GM12874 (cell line): ENCODE measurements around the gene MACO1.

Experiments used
- TF ChIP-seq, protein P1 (sequence below): IDR thresholded peaks from 2 replicates; pipeline ENCODE4 v1.5.1; 2011; ENCODE audit warnings: low read depth, mild to moderate bottlenecking, control low read depth, low read length, moderate library complexity; ENCODE audit not compliant: insufficient read depth

The MACO1 gene

DNA sequence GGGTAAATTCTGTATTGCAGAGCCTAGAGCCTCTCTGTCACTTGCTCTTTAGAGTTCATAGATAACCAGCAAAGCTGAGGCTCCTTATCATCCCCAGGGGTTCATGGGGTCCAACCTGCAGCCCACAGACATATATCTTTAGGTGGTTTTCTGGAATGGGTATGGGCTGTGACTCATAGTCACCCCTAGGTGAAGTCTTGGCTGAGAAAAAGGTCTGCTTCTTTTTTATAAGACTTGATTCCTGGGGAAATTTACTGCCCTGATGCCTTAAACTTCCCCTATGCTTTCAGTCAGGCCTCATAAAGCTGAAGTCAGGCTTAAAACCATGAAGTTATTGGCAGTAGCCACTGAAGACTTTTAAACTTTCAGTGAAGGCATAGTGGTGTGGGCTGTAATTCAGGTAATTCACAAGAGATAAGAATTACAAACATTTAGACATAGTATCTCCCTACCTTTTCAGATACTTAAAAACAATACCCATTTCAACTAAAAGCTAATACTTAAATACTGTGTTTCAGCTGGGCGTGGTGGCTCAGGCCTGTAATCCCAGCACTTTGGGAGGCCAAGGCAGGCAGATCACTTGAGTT lies 46.8 kb downstream of the MACO1 start:
- TF ChIP-seq, protein P1, sequence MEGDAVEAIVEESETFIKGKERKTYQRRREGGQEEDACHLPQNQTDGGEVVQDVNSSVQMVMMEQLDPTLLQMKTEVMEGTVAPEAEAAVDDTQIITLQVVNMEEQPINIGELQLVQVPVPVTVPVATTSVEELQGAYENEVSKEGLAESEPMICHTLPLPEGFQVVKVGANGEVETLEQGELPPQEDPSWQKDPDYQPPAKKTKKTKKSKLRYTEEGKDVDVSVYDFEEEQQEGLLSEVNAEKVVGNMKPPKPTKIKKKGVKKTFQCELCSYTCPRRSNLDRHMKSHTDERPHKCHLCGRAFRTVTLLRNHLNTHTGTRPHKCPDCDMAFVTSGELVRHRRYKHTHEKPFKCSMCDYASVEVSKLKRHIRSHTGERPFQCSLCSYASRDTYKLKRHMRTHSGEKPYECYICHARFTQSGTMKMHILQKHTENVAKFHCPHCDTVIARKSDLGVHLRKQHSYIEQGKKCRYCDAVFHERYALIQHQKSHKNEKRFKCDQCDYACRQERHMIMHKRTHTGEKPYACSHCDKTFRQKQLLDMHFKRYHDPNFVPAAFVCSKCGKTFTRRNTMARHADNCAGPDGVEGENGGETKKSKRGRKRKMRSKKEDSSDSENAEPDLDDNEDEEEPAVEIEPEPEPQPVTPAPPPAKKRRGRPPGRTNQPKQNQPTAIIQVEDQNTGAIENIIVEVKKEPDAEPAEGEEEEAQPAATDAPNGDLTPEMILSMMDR, result no peak

DNA sequence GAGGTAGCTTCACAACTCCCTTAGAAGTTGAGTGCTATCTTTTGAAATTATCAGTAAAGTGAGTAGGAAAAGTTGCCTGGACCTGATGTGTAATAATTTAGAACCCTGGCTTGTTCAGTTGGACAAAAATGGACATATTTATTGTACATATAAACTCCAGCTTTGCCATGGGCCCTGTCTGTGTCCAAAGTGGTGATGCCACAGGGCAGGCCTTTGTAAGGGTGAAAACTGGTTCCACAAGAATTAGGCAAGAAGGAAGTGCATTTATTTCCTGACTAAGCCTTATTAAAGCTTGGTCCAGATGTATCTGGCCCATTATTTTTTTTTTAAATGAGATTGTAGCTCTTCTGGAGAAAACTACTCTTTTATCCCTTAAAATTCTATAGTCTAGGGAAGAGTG lies 47.9 kb downstream of the MACO1 start:
- TF ChIP-seq, protein P1, result no peak

DNA sequence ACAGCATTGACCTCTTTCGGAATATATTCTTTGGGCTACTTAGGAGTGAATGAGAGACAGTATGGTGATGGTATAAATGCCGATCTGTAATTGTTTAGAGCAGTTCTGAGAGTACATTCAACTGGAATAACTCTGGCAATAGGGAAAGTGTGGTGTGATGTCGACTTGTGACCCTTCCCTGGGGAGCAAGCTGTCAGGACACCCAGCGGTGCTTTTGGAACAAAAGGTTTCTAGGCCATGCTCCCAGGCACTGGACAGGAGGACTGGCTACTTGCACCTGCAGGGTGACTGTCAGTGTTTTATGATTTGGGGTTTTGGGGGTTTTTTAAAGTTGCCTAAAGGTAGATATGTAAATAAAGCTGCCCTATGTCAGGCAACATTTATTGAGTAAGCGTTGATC lies 50.9 kb downstream of the MACO1 start:
- TF ChIP-seq, protein P1, result no peak

DNA sequence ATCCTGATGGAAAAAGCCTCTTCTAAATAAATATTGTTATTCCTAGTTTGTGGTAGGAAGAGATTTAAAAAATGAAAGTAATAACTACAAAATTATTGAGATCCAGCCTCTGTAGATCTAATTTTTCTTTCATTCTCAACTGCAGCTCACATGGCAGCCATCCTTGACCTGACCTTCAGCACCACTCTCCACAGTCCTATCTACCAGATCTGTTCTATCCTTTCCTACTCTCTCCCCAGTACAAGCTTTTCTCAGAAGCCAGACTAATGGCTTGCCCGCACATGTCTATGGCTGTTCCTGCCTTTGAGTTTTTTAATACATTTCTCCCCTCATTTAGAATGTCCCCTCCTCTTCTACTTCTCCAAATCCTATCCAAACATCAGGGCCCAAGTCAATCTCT lies 51.5 kb downstream of the MACO1 start:
- TF ChIP-seq, protein P1, result no peak

DNA sequence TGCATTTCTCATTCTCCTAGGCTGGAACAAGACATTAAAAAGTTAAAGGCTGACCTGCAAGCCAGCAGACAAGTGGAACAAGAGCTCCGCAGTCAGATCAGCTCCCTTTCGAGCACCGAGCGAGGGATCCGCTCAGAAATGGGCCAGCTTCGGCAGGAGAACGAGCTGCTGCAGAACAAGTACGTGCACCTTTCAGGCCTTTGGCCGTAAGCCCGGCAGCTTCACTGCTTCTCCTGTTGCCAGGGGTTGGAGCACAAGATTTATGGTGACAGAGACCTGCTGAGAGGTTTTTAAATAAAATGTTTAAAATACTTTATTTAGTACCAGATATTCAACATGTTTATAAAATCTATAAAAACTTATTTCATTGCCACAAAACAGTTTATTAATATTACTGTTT lies 53.4 kb downstream of the MACO1 start:
- TF ChIP-seq, protein P1, result no peak

DNA sequence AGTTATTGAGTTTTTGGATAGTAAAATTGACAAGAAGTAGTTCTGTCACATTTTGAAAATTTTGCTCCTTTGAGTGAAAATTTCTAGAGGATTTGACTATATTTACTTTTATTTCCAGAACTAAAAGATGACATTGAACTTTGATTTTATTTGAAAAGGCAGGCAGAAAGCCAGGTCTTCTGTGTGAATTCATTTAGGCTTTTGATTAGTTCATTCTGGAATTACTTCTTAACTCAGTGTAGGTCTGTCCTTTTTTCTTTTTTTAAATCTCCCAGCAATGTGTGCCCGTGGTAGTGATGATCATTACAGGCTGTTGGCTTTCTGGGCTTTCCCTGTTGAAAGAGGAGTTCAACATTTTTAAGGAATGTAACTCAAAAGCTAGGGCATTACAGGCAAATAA lies 53.8 kb downstream of the MACO1 start:
- TF ChIP-seq, protein P1, result no peak

DNA sequence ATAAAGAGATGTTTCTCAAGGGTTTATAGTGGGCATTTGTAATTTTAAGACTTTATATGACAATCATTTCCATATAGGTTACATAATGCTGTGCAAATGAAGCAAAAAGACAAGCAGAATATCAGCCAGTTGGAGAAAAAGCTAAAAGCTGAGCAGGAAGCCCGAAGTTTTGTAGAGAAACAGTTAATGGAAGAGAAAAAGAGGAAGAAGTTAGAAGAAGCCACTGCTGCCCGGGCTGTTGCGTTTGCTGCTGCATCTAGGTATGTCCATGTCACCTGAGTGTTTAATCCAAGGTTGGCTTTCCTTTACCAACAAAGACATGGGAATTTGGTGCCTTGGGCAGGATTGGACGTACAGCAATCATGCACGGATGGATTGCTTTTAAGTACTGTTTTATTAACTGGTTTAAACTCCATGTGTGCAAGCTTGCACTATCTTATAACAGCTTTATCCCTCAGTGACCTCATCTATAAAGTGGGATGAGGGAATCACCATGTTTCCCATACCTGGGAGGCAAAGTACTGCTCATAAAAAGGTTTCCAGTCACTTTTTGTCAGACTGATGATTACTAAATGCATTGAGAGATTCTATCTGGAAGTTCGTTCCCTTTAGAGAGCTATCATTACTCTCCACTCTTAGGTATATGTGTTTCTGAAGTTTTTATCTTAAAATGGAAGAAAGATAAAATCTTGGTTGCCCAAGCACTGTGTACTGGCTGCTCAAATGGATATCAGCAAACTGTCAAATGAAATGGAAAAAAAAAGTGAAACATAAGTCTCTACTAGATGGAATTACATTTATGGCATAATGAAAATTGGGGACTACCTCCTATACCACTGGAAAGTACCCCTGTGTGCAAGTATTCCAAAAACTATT lies 55.1 kb downstream of the MACO1 start:
- TF ChIP-seq, protein P1, result no peak
